RWPE1 (cell line): Measurements from ENCODE around the gene VGLL4.

Source experiments
- CTCF ChIA-PET: fragments of 350-600 bp; sonication (Branson Sonifier 250); formaldehyde crosslinking; extraction: SDS; loops from one replicate; lab custom pipeline; 2021; lab: Yijun Ruan, JAX
- POLR2A ChIA-PET: fragments of 400-600 bp; formaldehyde crosslinking; extraction: SDS; loops from one replicate; lab custom pipeline; 2020; ENCODE audit warnings: antibody characterized with exemption; ENCODE audit not compliant: low non-redundant PET; lab: Yijun Ruan, JAX
- DNase-seq: peaks from one replicate; pipeline ENCODE4 v3.0.0; 2012; ENCODE audit warnings: low spot score
- H3K27ac ChIP-seq: fragments of 450-650 bp; 2 replicates; pipeline ENCODE4 v1.5.1; 2017
- CTCF ChIP-seq: fragments of 450-650 bp; conservative IDR thresholded peaks from 2 replicates; pipeline ENCODE4 v1.5.1; 2017; ENCODE audit warnings: low read depth, mild to moderate bottlenecking

Gene VGLL4

GRCh38 chr3:11587766-11588165, 55.9 kb downstream of the VGLL4 start:
- no peak for TF ChIP-seq CTCF
- DNase-seq, result no peak
- CTCF ChIA-PET, result no interaction called here
- H3K27ac ChIP-seq, result peak overlapping the region; percentile 20
- POLR2A ChIA-PET, result no interaction called here

- TF ChIP-seq CTCF, result no peak
- DNase-seq, result no peak
- H3K27ac ChIP-seq, result peak overlapping the region; percentile 48
- CTCF ChIA-PET, result no interaction called here
- POLR2A ChIA-PET, result no interaction called here
Measured at GRCh38 chr3:11584570-11584969, 59.1 kb downstream of the VGLL4 start.

- CTCF ChIA-PET, result no interaction called here
- no peak for TF ChIP-seq CTCF
Measured at GRCh38 chr3:11583638-11584046, 60.1 kb downstream of the VGLL4 start.

GRCh38 chr3:11583235-11583634, 60.5 kb downstream of the VGLL4 start:
- POLR2A ChIA-PET, result no interaction called here
- DNase-seq, result no peak
- peak overlapping the region; percentile 92 for H3K27ac ChIP-seq
- TF ChIP-seq CTCF, result no peak
- CTCF ChIA-PET, result no interaction called here

More at GRCh38 chr3:11583638-11584046, 60.1 kb downstream of the VGLL4 start:
- peak overlapping the region; percentile 75 for H3K27ac ChIP-seq
- DNase-seq, result peak; percentile 25
- POLR2A ChIA-PET, result no interaction called here

GRCh38 chr3:11582191-11582968, 61.3 kb downstream of the VGLL4 start:
- TF ChIP-seq CTCF, result no peak
- H3K27ac ChIP-seq, result peak overlapping the region; percentile 92
- peak; percentile 42 for DNase-seq
- ChIA-PET POLR2A (no interaction called here), CTCF (interaction anchor here (0.6 kb wide), 2 partner anchors 215 to 261 kb away, joined by 3 to 5 read pairs; no protein-coding TSS in a partner anchor)

- peak overlapping the region; percentile 92 for H3K27ac ChIP-seq
- DNase-seq, result no peak
- ChIA-PET CTCF (interaction anchor here (0.6 kb wide), 2 partner anchors 214 to 262 kb away, joined by 3 to 5 read pairs; no protein-coding TSS in a partner anchor), POLR2A (no interaction called here)
- no peak for TF ChIP-seq CTCF
Measured at GRCh38 chr3:11581237-11582190, 62.2 kb downstream of the VGLL4 start.
